Choroid plexus epithelial cell (primary cell): Measurements from ENCODE around the gene MICALL1.
"Not testable (repeated sequence)": the region's sequence is repeated elsewhere in the genome, so short reads cannot be mapped to it uniquely, and the experiment has no call there.

ENCODE experiments used
- DNase-seq: peaks from one replicate; pipeline ENCODE4 v3.0.0-alpha.2; 2010; ENCODE audit warnings: low read depth
- H3K4me3 ChIP-seq: 2 replicates; pipeline ENCODE4 v1.5.1; 2011; ENCODE audit warnings: low read depth, mild to moderate bottlenecking, control low read depth, low read length, moderate library complexity
- TF ChIP-seq, protein P1 (sequence below): conservative IDR thresholded peaks from 2 replicates; pipeline ENCODE4 v1.5.1; 2011; ENCODE audit warnings: low read depth, mild to moderate bottlenecking, control low read depth, inconsistent platforms, low read length, moderate library complexity

Gene MICALL1

DNA sequence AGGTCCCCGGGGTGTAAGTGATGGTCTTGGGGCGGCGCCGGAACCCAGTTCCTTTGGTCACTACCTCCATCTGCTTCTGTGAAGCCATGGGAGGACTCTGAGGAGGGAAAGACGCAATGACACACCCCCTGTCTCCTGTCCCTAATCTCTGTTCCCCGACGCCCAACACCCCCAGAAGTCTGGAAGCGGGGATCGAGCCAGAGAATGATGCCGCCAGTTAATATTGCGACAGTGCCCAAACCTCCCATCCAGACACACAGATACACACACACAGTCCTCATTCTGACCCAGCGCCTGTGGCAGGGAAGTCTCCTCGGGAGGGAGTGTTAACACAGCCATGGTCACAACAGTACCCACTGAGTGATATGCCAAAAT, 47.0 kb downstream of the MICALL1 start:
- TF ChIP-seq, protein P1, sequence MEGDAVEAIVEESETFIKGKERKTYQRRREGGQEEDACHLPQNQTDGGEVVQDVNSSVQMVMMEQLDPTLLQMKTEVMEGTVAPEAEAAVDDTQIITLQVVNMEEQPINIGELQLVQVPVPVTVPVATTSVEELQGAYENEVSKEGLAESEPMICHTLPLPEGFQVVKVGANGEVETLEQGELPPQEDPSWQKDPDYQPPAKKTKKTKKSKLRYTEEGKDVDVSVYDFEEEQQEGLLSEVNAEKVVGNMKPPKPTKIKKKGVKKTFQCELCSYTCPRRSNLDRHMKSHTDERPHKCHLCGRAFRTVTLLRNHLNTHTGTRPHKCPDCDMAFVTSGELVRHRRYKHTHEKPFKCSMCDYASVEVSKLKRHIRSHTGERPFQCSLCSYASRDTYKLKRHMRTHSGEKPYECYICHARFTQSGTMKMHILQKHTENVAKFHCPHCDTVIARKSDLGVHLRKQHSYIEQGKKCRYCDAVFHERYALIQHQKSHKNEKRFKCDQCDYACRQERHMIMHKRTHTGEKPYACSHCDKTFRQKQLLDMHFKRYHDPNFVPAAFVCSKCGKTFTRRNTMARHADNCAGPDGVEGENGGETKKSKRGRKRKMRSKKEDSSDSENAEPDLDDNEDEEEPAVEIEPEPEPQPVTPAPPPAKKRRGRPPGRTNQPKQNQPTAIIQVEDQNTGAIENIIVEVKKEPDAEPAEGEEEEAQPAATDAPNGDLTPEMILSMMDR, result no peak
- DNase-seq, result no peak
- H3K4me3 ChIP-seq, result peak overlapping the region; percentile 99

DNA sequence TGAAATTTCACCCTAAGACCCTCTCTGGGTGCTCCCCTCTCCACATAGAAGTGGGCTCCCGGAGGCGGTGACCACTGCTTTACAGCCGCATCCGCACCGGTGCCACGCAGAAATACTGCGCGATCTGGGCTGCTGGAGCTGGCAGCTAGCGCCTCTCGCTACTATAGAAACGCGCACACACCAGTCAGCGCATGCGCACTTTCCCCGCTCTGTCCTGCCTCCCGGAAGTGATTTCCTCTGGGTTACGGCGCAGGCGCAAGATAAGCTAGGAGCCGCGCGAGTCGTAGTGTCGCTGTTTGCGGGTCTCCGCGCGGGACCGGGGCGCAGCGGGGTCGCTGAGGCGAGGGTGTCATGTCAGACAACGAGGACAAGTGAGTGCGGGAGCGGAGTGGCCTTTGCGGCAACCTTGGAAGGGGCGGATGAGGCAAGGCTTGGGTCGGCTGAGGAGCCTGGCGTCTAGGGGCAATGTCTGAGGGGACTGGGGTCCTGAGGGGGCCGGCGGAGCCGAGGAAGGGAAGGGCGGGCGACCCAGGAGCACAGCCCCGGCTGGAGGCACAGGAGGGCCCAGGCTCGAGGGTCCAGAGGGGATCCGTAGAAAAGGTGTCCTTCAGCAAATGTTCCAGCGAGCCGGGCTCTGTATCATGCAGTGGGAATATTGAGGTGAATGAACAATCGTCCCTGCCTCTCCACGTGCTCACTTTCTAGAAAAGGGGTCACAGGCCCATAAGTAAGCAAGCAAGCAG, 47.5 kb downstream of the MICALL1 start, which contains the start of the genes C22orf23 and POLR2F:
C22orf23 (minus strand) TSS at position 165 of the 743 bp plus-strand sequence. CDS start 452 bp downstream, outside the sequence.
POLR2F (plus strand) TSS at position 263 of the 743 bp plus-strand sequence; CDS start at position 352, 89 bp downstream.
- peak; percentile 96 for DNase-seq
- H3K4me3 ChIP-seq, result peak within 1 kb of the TSS; percentile 99
- TF ChIP-seq, protein P1, result no peak

DNA sequence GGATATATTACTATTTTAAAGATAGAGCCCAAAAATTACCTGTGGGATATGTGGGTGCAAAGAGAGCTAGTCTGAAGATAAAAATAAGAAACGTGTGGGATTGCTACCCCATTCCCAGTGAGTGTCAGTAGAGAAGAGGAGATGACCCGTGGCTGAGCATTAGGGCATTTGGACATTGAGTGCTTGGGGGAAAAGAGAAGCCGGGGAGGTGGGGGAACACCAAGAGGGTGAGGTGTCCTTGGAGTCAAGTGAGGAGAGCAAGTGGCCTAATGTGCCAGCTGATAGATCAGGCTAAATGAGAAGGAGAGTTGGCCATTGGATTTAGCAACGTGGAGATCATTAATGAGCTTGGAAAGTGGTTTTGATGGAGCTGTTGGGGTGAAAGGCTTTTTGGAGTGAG, 48.6 kb downstream of the MICALL1 start:
- TF ChIP-seq, protein P1, result no peak
- no peak overlapping the region for H3K4me3 ChIP-seq
- no peak for DNase-seq

DNA sequence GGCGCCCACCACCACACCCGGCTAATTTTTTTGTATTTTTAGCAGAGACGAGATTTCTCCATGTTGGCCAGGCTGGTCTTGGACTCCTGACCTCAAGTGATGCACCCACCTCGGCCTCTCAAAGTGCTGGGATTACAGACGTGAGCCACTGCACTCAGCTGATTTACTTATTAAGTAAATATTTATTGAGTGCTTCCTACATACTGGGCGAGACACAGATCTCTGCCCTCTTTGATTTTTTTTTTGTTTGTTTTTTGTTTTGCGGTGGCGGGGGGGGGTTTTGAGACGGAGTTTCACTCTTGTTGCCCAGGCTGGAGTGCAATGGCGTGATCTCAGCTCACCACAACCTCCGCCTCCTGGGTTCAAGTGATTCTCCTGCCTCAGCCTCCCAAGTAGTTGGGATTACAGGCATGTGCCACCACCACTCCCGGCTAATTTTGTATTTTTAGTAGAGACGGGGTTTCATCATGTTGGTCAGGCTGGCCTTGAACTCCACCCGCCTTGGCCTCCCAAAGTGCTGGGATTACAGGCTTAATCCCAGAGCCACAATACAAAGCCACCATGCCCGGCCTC, 49.8 kb downstream of the MICALL1 start:
- not testable (repeated sequence) for DNase-seq

DNA sequence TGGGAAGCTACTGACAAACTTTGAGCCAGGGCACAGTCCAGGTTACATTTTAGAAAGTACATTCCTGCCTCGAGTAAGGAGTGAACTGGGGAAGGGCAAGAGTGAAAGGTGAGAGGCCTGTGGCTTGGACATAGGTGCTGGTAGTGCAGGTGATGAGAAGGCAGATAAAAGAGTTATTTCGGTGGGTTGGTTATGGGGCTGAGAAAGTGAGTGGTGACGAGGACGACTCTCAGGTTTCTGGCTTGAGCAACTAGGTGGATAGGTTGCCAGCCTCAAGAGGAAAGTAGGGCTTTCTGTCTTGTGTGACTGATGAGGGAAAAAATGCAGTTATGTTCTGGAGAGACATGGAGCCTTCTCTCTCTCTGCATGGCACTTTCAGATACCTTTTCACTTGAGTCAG, 51.1 kb downstream of the MICALL1 start:
- TF ChIP-seq, protein P1, result no peak
- DNase-seq, result no peak
- H3K4me3 ChIP-seq, result no peak overlapping the region

More for the DNA sequence above, 49.8 kb downstream of the MICALL1 start:
- not testable (repeated sequence) for H3K4me3 ChIP-seq

DNA sequence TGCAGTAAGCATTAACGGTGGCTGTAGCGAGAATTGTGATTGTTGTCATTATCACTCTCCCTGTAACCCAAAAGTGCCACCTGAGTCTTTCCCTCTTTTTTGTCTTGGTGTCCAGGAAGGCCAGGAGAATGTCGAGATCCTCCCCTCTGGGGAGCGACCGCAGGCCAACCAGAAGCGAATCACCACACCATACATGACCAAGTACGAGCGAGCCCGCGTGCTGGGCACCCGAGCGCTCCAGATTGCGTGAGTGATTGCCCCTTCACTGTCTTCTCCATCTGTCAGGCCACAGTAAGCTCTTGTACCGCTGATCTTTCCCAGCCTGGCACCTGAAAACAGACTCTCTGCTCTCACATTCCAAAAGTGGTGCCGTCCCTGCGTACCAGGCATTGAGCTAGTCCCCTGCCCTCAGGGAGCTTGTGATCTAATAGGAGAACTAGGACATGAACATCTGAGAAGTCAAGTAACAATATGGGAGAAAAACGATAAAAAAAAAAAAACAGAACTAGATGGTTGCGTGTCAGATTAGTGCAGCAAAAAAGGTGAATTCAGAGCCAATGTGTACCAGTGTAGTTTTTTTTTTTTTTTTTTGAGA, 53.2 kb downstream of the MICALL1 start:
- H3K4me3 ChIP-seq, result no peak overlapping the region
- no peak for DNase-seq
- TF ChIP-seq, protein P1, result no peak

DNA sequence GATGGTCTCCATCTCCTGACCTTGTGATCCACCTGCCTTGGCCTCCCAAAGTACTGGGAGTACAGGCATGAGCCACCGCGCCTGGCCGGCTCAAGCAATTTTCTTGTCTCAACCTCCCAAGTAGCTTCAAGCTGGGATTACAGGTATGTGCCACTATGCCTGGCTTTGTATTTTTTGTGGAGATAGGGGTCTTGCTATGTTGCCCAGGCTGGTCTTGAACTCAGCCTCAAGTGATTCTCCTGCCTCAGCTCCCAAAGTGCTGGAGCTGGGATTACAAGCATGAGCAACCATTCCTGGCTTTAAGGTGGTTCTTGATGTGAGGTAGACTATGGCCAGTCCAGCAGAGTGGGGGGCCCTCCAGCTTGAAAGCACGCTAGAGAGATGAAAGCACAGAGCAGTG, 55.0 kb downstream of the MICALL1 start:
- no peak for DNase-seq
- TF ChIP-seq, protein P1, result no peak

More for the DNA sequence above, 55.0 kb downstream of the MICALL1 start:
- no peak overlapping the region for H3K4me3 ChIP-seq
